Stomach (tissue), 9 donors: ENCODE data around the gene NUMA1. TPM values are rescaled to one million over a fixed set of nuclear protein-coding genes. Genes with fewer than 3 reads are reported as not detected.
A peak's percentile ranks its signal among the peaks of the same experiment; 100 is the strongest.

Source experiments
- DNase-seq, 2 donors: peaks; one replicate each; pipeline versions ENCODE4 v3.0.0 to v3.0.0-alpha.2; 2013 to 2019
- H3K27ac ChIP-seq, 5 donors: fragments of 200-600 bp in 4 of 5; sonication (generic) in 4 of 5; one replicate each; pipeline ENCODE4 v1.5.1; 2013 to 2019; ENCODE audit warnings: mild to moderate bottlenecking in 1 of 5, moderate library complexity in 1 of 5
- H3K27me3 ChIP-seq, 3 donors: fragments of 200-600 bp; sonication (generic); one replicate each; pipeline ENCODE4 v1.5.1; 2017 to 2019; ENCODE audit warnings: mixed run types in 1 of 3
- H3K36me3 ChIP-seq, 4 donors: fragments of 200-600 bp; sonication (generic); 1 replicate in 3 of 4; 2 replicates in 1 of 4; pipeline ENCODE4 v1.5.1; 2016 to 2019
- H3K4me1 ChIP-seq, 4 donors: fragments of 200-600 bp; sonication (generic); one replicate each; pipeline ENCODE4 v1.5.1; 2016 to 2019
- H3K4me3 ChIP-seq, 4 donors: fragments of 200-600 bp; sonication (generic) in 3 of 4; one replicate each; pipeline ENCODE4 v1.5.1; 2016 to 2019; ENCODE audit warnings: mild to moderate bottlenecking in 1 of 4
- H3K9me3 ChIP-seq, 4 donors: fragments of 200-600 bp; sonication (generic); one replicate each; pipeline ENCODE4 v1.5.1; 2016 to 2019
- EP300 ChIP-seq: sonication (generic); formaldehyde crosslinking; IDR thresholded peaks from one replicate; pipeline ENCODE4 v1.6.1; 2017; ENCODE audit warnings: antibody characterized with exemption
- POLR2A ChIP-seq, 4 donors: fragments of 450-650 bp; IDR thresholded peaks; one replicate each; pipeline ENCODE4 v1.6.1; 2016; ENCODE audit warnings: antibody characterized with exemption in 4 of 4, control low read depth in 2 of 4, mild to moderate bottlenecking in 1 of 4, moderate library complexity in 1 of 4
- POLR2AphosphoS5 ChIP-seq, 3 donors: sonication (generic); formaldehyde crosslinking; IDR thresholded peaks; one replicate each; pipeline ENCODE4 v1.6.1; 2016; ENCODE audit warnings: antibody characterized with exemption in 3 of 3
- WGBS, 5 donors: extraction: QIAGEN DNeasy Blood & Tissue Kit in 3 of 5; methylation state at CpG; one replicate each; pipeline versions ENCODE4 v1.1.5 to v1.1.7; 2013 to 2018; 5-methylcytosine and 5-hydroxymethylcytosine counted together
- intact Hi-C: fragments of 100-400 bp; cut with DNase I; formaldehyde crosslinking; loops from one replicate; pipeline ENCODE4 v1.15.1; 2023; ENCODE audit warnings: low total_unique reads
- polyA plus RNA-seq, 3 donors: library from polyadenylated mRNA; stranded (reverse); fragments of 200-250 nt; gene quantifications; one replicate each; pipeline ENCODE4 v1.2.3, GENCODE V29; 2013
- total RNA-seq, 5 donors: library from RNA; depleted of rRNA; stranded (reverse); fragments of >200 nt; gene quantifications; one replicate each; pipeline versions ENCODE4 v1.1.0 to v1.2.3, GENCODE V29; 2014 to 2016
- TF ChIP-seq, protein P1 (sequence below), 7 experiments: fragments of 450-650 bp in 4 of 7; fragments of 200-600 bp in 3 of 7; sonication (generic) in 3 of 7; IDR thresholded peaks; one replicate each; pipeline ENCODE4 v1.5.1; 2016 to 2019; ENCODE audit warnings: antibody characterized with exemption in 7 of 7, control low read depth in 2 of 7, mild to moderate bottlenecking in 1 of 7
- donor health status: healthy with polysubstance abuse.
- donor health status: Bipolar disorder and iron deficiency.
- donor health status: healthy.

Gene NUMA1
- total and polyA plus RNA-seq, 8 donors, result 84.2 to 619 (median 182) TPM

DNA sequence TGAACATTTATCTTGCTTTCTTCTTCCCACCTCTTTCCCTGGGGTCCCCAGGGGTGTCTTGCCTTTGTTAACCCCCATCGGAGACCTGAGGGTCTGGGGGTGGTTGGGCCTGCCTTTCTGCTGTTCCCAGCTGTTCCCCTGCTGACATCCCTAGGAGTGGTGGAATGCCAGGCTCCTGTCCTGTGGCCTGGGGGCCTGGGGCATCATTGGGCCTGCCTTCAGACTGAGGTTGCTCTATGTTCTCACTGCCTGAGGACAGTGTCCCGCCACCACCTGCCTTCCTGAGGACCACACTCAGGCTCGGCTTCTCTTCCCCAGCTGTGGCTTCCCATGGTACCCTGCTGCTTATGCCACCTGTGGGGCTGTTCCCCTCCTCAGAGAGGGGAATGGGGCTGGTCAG lies 82.7 kb downstream of the NUMA1 start:
- WGBS, 5 donors, result 90 to 96% (median 96%) methylated on average over 2 to 3 of the region's 3 CpGs
- H3K9me3 ChIP-seq, result no peaks in the 10 kb centered on the region
- intact Hi-C loops, result no loop called here
- no peaks in the 10 kb centered on the region for H3K27me3 ChIP-seq
- H3K36me3 ChIP-seq, result peaks cover 0 to 42% (median 35%) of the 10 kb centered on the region in 4 donors
- no peak for DNase-seq
- TF ChIP-seq POLR2AphosphoS5 (IDR thresholded peaks at IDR 0.05) (no peak), EP300 (no peak), POLR2A (IDR thresholded peaks at IDR 0.05) (no peak)
- TF ChIP-seq, protein P1, sequence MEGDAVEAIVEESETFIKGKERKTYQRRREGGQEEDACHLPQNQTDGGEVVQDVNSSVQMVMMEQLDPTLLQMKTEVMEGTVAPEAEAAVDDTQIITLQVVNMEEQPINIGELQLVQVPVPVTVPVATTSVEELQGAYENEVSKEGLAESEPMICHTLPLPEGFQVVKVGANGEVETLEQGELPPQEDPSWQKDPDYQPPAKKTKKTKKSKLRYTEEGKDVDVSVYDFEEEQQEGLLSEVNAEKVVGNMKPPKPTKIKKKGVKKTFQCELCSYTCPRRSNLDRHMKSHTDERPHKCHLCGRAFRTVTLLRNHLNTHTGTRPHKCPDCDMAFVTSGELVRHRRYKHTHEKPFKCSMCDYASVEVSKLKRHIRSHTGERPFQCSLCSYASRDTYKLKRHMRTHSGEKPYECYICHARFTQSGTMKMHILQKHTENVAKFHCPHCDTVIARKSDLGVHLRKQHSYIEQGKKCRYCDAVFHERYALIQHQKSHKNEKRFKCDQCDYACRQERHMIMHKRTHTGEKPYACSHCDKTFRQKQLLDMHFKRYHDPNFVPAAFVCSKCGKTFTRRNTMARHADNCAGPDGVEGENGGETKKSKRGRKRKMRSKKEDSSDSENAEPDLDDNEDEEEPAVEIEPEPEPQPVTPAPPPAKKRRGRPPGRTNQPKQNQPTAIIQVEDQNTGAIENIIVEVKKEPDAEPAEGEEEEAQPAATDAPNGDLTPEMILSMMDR (IDR thresholded peaks at IDR 0.05), result no peak
- no peak overlapping the region for H3K4me3 ChIP-seq
- peak overlapping the region in 1 of 5 donors; percentile 70 for H3K27ac ChIP-seq
- H3K4me1 ChIP-seq, result peaks cover 15 to 43% (median 33%) of the 10 kb centered on the region in 4 donors

DNA sequence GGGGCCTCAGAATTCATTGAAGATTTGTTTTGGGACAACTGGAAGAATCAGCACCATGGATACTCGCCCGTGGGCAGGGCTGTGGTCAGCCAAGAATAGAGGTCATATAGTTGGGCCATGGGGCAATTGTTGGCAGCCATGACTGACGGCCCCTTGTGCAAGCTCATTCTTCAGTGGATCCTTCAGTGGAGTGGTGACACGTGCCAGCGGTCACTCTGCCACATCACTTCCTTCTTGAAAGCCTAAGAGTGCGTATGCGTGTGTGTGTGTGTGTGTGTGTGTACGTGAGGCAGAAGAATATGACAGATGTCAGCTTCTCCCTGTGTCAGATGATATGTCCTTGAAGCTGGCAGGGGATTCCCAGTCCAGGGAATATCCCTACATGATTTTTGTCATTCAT lies 83.4 kb downstream of the NUMA1 start:
- intact Hi-C loops, result no loop called here
- WGBS, 5 donors, result 79 to 89% (median 84%) methylated on average over 8 of the region's 8 CpGs
- no peak for TF ChIP-seq EP300
- no peak for TF ChIP-seq POLR2AphosphoS5 (IDR thresholded peaks at IDR 0.05)
- TF ChIP-seq, protein P1 (IDR thresholded peaks at IDR 0.05), result no peak
- TF ChIP-seq POLR2A (IDR thresholded peaks at IDR 0.05), result no peak
- H3K27me3 ChIP-seq, result no peaks in the 10 kb centered on the region
- H3K36me3 ChIP-seq, result peaks cover 0 to 38% (median 29%) of the 10 kb centered on the region in 4 donors
- peaks cover 15 to 38% (median 31%) of the 10 kb centered on the region in 4 donors for H3K4me1 ChIP-seq
- no peak overlapping the region for H3K4me3 ChIP-seq
- no peak overlapping the region for H3K27ac ChIP-seq
- no peak for DNase-seq
- no peaks in the 10 kb centered on the region for H3K9me3 ChIP-seq

DNA sequence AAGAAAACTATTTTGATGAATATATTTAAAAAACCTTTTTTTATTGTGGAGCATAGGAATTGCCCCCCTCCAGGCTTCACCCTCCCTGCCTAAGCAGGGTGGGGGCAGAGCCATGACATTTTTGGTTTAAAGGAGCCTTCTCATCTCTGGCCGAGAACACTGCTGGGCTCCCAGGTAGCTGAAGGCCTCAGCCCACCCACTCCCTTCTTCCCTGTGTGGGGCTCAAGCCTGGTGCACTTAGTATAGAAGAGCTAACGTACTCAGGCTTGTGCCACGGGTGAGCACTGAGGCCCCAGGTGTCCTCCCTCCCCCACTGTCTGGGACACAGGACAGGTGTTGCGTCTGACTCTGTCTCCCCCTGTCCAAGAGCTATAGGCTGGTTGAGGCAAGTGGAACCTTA lies 83.8 kb downstream of the NUMA1 start:
- H3K4me1 ChIP-seq, result peaks cover 15 to 34% (median 29%) of the 10 kb centered on the region in 4 donors
- H3K9me3 ChIP-seq, result no peaks in the 10 kb centered on the region
- 88 to 98% (median 91%) methylated on average over 4 of the region's 4 CpGs for WGBS, 5 donors
- H3K27me3 ChIP-seq, result no peaks in the 10 kb centered on the region
- no peak overlapping the region for H3K4me3 ChIP-seq
- H3K27ac ChIP-seq, result no peak overlapping the region
- H3K36me3 ChIP-seq, result peaks cover 0 to 38% (median 28%) of the 10 kb centered on the region in 4 donors
- no peak for DNase-seq
- TF ChIP-seq, protein P1 (IDR thresholded peaks at IDR 0.05), result no peak
- TF ChIP-seq POLR2AphosphoS5 (IDR thresholded peaks at IDR 0.05), result no peak
- no peak for TF ChIP-seq POLR2A (IDR thresholded peaks at IDR 0.05)
- TF ChIP-seq EP300, result no peak
- intact Hi-C loops, result no loop called here

DNA sequence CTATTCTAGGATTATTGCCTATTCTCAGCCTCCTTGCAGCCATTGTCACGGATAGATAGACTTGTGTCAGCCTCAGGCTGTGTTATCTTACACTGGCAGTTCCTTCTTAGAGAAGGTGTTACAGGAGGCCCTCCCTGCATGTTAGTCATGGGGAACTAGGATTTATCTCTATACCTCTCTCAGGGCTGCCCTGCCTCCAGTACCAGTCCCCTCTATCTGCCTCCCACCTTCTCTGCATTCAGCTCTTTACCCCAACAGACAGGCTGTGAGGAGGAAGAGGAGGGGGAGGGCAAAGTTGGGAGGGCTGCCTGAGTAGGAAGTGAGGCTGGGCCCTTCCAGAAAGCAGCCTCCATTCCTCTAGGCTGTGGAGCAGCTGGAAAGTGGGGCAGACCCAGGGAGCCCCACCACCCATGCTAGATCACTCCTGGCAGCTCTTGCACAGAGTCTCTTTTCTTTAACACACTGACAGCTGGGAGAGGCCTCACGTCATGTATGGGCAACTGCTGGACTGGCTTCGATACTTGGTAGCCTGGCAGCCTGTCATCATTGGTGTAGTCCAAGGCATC lies 84.5 kb downstream of the NUMA1 start:
- WGBS, 5 donors, result 70 to 97% (median 94%) methylated on average over 3 of the region's 3 CpGs
- Histone ChIP-seq H3K36me3 (peaks cover 1 to 38% (median 28%) of the 10 kb centered on the region in 4 donors), H3K27me3 (no peaks in the 10 kb centered on the region), H3K9me3 (no peaks in the 10 kb centered on the region), H3K4me3 (no peak overlapping the region), H3K4me1 (peaks cover 15 to 26% (median 24%) of the 10 kb centered on the region in 4 donors), H3K27ac (no peak overlapping the region)
- no peak for DNase-seq
- intact Hi-C loops, result no loop called here
- TF ChIP-seq, protein P1 (IDR thresholded peaks at IDR 0.05), result no peak
- TF ChIP-seq POLR2A (IDR thresholded peaks at IDR 0.05), result no peak
- no peak for TF ChIP-seq POLR2AphosphoS5 (IDR thresholded peaks at IDR 0.05)
- no peak for TF ChIP-seq EP300
